DMS79 (cell line): Measurements from ENCODE around the gene ARHGAP11A.
"Not testable (repeated sequence)": the region's sequence is repeated elsewhere in the genome, so short reads cannot be mapped to it uniquely, and the experiment has no call there.

Source experiments
- DNase-seq: peaks from one replicate; lab custom pipeline; 2025; lab: John Stamatoyannopoulos, UW

The ARHGAP11A gene

GRCh38 chr15:32615051-32615870 is at the start of gene ARHGAP11A:
ARHGAP11A (plus strand) TSS chr15:32615504; CDS start chr15:32616212, 708 bp downstream.
- DNase-seq, result not testable (repeated sequence)

- not testable (repeated sequence) for DNase-seq
These were observed 46.3 kb upstream of the ARHGAP11A start for GRCh38 chr15:32568988-32569387.

GRCh38 chr15:32578482-32578881 is 36.8 kb upstream of the ARHGAP11A start:
- DNase-seq, result not testable (repeated sequence)

GRCh38 chr15:32585844-32586243 is 29.5 kb upstream of the ARHGAP11A start:
- DNase-seq, result not testable (repeated sequence)

GRCh38 chr15:32593151-32593550 is 22.2 kb upstream of the ARHGAP11A start, which contains the start of gene GOLGA8N:
GOLGA8N (plus strand) TSS chr15:32593456.
- not testable (repeated sequence) for DNase-seq

GRCh38 chr15:32609518-32609917 is 5.8 kb upstream of the ARHGAP11A start:
- DNase-seq, result not testable (repeated sequence)

GRCh38 chr15:32610719-32611118 is 4.6 kb upstream of the ARHGAP11A start:
- DNase-seq, result not testable (repeated sequence)

GRCh38 chr15:32614712-32615050 is 623 bp upstream of the ARHGAP11A start:
- DNase-seq, result not testable (repeated sequence)

- not testable (repeated sequence) for DNase-seq
These were observed 645 bp downstream of the ARHGAP11A start for GRCh38 chr15:32615871-32616426.

- no peak for DNase-seq
These were observed 21.1 kb downstream of the ARHGAP11A start for GRCh38 chr15:32636410-32636809.

GRCh38 chr15:32636908-32637567 is 21.7 kb downstream of the ARHGAP11A start:
- DNase-seq, result no peak

- DNase-seq, result no peak
These were observed 22.4 kb downstream of the ARHGAP11A start for GRCh38 chr15:32637704-32638103.

- DNase-seq, result peak; percentile 84
These were observed 26.3 kb downstream of the ARHGAP11A start, which contains the start of gene SCG5 for GRCh38 chr15:32641517-32642059. SCG5 (plus strand) TSS chr15:32641710; CDS start chr15:32643593, 1,883 bp downstream.

- DNase-seq, result no peak
These were observed 27.5 kb downstream of the ARHGAP11A start for GRCh38 chr15:32642667-32643435.

- DNase-seq, result no peak
These were observed 28.7 kb downstream of the ARHGAP11A start for GRCh38 chr15:32643907-32644445.

- DNase-seq, result peak; percentile 81
These were observed 31.0 kb downstream of the ARHGAP11A start for GRCh38 chr15:32646291-32646690.

- DNase-seq, result no peak
These were observed 34.0 kb downstream of the ARHGAP11A start for GRCh38 chr15:32649342-32649741.

GRCh38 chr15:32651229-32651837 is 36.0 kb downstream of the ARHGAP11A start:
- no peak for DNase-seq

GRCh38 chr15:32652178-32652577 is 36.9 kb downstream of the ARHGAP11A start:
- DNase-seq, result no peak

GRCh38 chr15:32656091-32656490 is 40.8 kb downstream of the ARHGAP11A start:
- DNase-seq, result no peak

GRCh38 chr15:32656496-32656895 is 41.2 kb downstream of the ARHGAP11A start:
- no peak for DNase-seq
